IMR-90 (cell line): Measurements from ENCODE around the gene CDC14A. TPM values are rescaled to one million over a fixed set of nuclear protein-coding genes. Genes with fewer than 3 reads are reported as not detected.

Experiments used
- ATAC-seq: fragments of 200-7000 bp; cut with Tn5 transposase; 2 replicates; pipeline ENCODE4 v1.9.1; 2020; ENCODE audit warnings: low read depth, mild to moderate bottlenecking, moderate library complexity
- BruUV-seq: library from RNA; stranded (reverse); fragments of 400-500 nt; replicated peaks from 2 replicates; lab custom pipeline; 2021; lab: Mats Ljungman, UMichigan
- CTCF ChIA-PET: fragments of 300-600 bp; formaldehyde crosslinking; extraction: SDS; loops from one replicate; lab custom pipeline; 2021; ENCODE audit warnings: antibody characterized with exemption; lab: Yijun Ruan, JAX
- POLR2A ChIA-PET: fragments of 300-600 bp; sonication (Branson Sonifier 250); formaldehyde crosslinking; loops from one replicate; lab custom pipeline; 2022; ENCODE audit warnings: antibody characterized with exemption; ENCODE audit not compliant: unreplicated experiment; lab: Charles Lee
- DNase-seq: peaks from one replicate; pipeline ENCODE4 v3.0.0; 2013
- H2AFZ ChIP-seq: replicated peaks from 2 replicates; pipeline ENCODE3; 2013; ENCODE audit warnings: low read length, mild to moderate bottlenecking; ENCODE audit not compliant: poor library complexity
- H2AK5ac ChIP-seq: 2 replicates; pipeline ENCODE4 v1.6.1; 2013; ENCODE audit warnings: low read depth, low read length, inconsistent platforms
- H2AK9ac ChIP-seq: replicated peaks from 2 replicates; pipeline ENCODE3; 2013; ENCODE audit warnings: mild to moderate bottlenecking, low read depth, low read length, moderate library complexity; ENCODE audit not compliant: poor library complexity
- H2BK120ac ChIP-seq: 2 replicates; pipeline ENCODE4 v1.6.1; 2013; ENCODE audit warnings: low read depth, low read length, inconsistent platforms
- H2BK15ac ChIP-seq: 3 replicates; pipeline ENCODE4 v1.6.1; 2013; ENCODE audit warnings: low read depth, low read length, inconsistent platforms
- H2BK20ac ChIP-seq: 2 replicates; pipeline ENCODE4 v1.6.1; 2013; ENCODE audit warnings: low read depth, mild to moderate bottlenecking, inconsistent platforms, low read length, moderate library complexity
- H2BK5ac ChIP-seq: 2 replicates; pipeline ENCODE4 v1.6.1; 2013; ENCODE audit warnings: mild to moderate bottlenecking, low read depth, low read length, inconsistent platforms; ENCODE audit not compliant: poor library complexity, severe bottlenecking
- H3K14ac ChIP-seq: replicated peaks from 2 replicates; pipeline ENCODE4 v1.6.1; 2013; ENCODE audit warnings: low read depth, low read length, inconsistent platforms
- H3K18ac ChIP-seq: 2 replicates; pipeline ENCODE4 v1.6.1; 2013; ENCODE audit warnings: low read depth, low read length, control low read depth
- H3K23ac ChIP-seq: 2 replicates; pipeline ENCODE4 v1.6.1; 2013; ENCODE audit warnings: low read depth, low read length, inconsistent platforms
- H3K27ac ChIP-seq: 2 replicates; pipeline ENCODE4 v1.5.1; 2013; ENCODE audit warnings: mild to moderate bottlenecking, control low read depth, low read length; ENCODE audit not compliant: insufficient read depth
- H3K27me3 ChIP-seq: 2 replicates; pipeline ENCODE4 v1.6.1; 2013; ENCODE audit warnings: low read length; ENCODE audit not compliant: control insufficient read depth, insufficient read depth
- H3K36me3 ChIP-seq: 2 replicates; pipeline ENCODE4 v1.6.1; 2013; ENCODE audit warnings: low read length, mixed read lengths; ENCODE audit not compliant: control insufficient read depth, insufficient read depth
- H3K4ac ChIP-seq: 2 replicates; pipeline ENCODE4 v1.6.1; 2013; ENCODE audit warnings: low read depth, low read length, inconsistent platforms
- H3K4me1 ChIP-seq: 2 replicates; pipeline ENCODE4 v1.6.1; 2013; ENCODE audit warnings: low read length, mixed read lengths; ENCODE audit not compliant: control insufficient read depth, insufficient read depth
- H3K4me2 ChIP-seq: 2 replicates; pipeline ENCODE4 v1.6.1; 2013; ENCODE audit warnings: low read depth, mild to moderate bottlenecking, control low read depth, low read length, moderate library complexity
- H3K4me3 ChIP-seq: 2 replicates; pipeline ENCODE4 v1.5.1; 2013; ENCODE audit warnings: low read depth, mild to moderate bottlenecking, control low read depth, low read length, moderate library complexity; ENCODE audit not compliant: insufficient read depth
- H3K56ac ChIP-seq: 2 replicates; pipeline ENCODE4 v1.6.1; 2013; ENCODE audit warnings: low read length, inconsistent platforms; ENCODE audit not compliant: insufficient read depth; ENCODE audit errors: extremely low read depth
- H3K79me1 ChIP-seq, 2 experiments: 2 replicates each; pipeline ENCODE4 v1.6.1; 2013; ENCODE audit warnings: low read length in 2 of 2, inconsistent platforms in 1 of 2, low read depth in 1 of 2
- H3K9ac ChIP-seq: 2 replicates; pipeline ENCODE4 v1.6.1; 2013; ENCODE audit warnings: low read depth, low read length, control low read depth
- H3K9me1 ChIP-seq: 2 replicates; pipeline ENCODE4 v1.6.1; 2013; ENCODE audit warnings: low read length, inconsistent platforms; ENCODE audit not compliant: insufficient read depth
- H3K9me3 ChIP-seq: 2 replicates; pipeline ENCODE4 v1.6.1; 2013; ENCODE audit warnings: low read length; ENCODE audit not compliant: control insufficient read depth, insufficient read depth
- H4K20me1 ChIP-seq: 2 replicates; pipeline ENCODE4 v1.6.1; 2013; ENCODE audit warnings: low read length, inconsistent platforms; ENCODE audit not compliant: insufficient read depth
- H4K5ac ChIP-seq: 2 replicates; pipeline ENCODE4 v1.6.1; 2013; ENCODE audit warnings: mild to moderate bottlenecking, low read depth, low read length, control low read depth
- H4K8ac ChIP-seq, 2 experiments: 2 replicates each; pipeline ENCODE4 v1.6.1; 2013; ENCODE audit warnings: low read depth in 2 of 2, low read length in 2 of 2, control low read depth in 1 of 2, inconsistent platforms in 1 of 2
- H4K91ac ChIP-seq: 2 replicates; pipeline ENCODE4 v1.6.1; 2013; ENCODE audit warnings: low read depth, low read length, inconsistent platforms; ENCODE audit not compliant: insufficient read depth
- CHD1 ChIP-seq: IDR thresholded peaks from 2 replicates; pipeline ENCODE4 v1.6.1; 2012; ENCODE audit warnings: low read depth, low read length, improper control_type of control experiment
- NFE2L2 ChIP-seq: fragments of 150-350 bp; IDR thresholded peaks from 2 replicates; pipeline ENCODE4 v1.6.1; 2016; ENCODE audit warnings: low read depth, mild to moderate bottlenecking, low read length
- RFX5 ChIP-seq: IDR thresholded peaks from 2 replicates; pipeline ENCODE4 v1.8.0; 2012; ENCODE audit warnings: low read depth, mild to moderate bottlenecking, low read length, moderate library complexity
- WGBS, 2 experiments: methylation state at CpG; one replicate each; pipeline versions ENCODE4 v1.1.5 to v1.1.7; 2013; ENCODE audit warnings: missing lambda C conversion rate in 2 of 2; ENCODE audit not compliant: insufficient read length in 1 of 2; ENCODE audit errors: extremely low coverage in 2 of 2; 5-methylcytosine and 5-hydroxymethylcytosine counted together
- dilution Hi-C: fragments of 300-500 bp; cut with HindIII; formaldehyde crosslinking; loops from one replicate; pipeline ENCODE4 v1.14.3; 2018; ENCODE audit warnings: low sequenced_read_pairs; ENCODE audit not compliant: unreplicated experiment
- in situ Hi-C: fragments of 300-500 bp; cut with MboI; formaldehyde crosslinking; loops from 3 replicates; pipeline ENCODE4 v1.14.3; 2019; ENCODE audit warnings: low sequenced_read_pairs, inconsistent platforms, mixed read lengths
- intact Hi-C: fragments of 100-400 bp; cut with micrococcal nuclease; formaldehyde crosslinking; loops from 2 replicates; pipeline ENCODE4 v1.10.0; 2022
- polyA plus RNA-seq, 3 experiments: library from polyadenylated mRNA; depleted of rRNA; stranded (reverse); fragments of >200 nt; gene quantifications; 2 replicates each; pipeline ENCODE4 v1.2.3, GENCODE V29; 2012; ENCODE audit warnings: low replicate concordance in 1 of 3
- total RNA-seq: library from RNA; depleted of rRNA; stranded (reverse); fragments of >200 nt; gene quantifications from 2 replicates; pipeline ENCODE4 v1.2.3, GENCODE V29; 2012
- TF ChIP-seq, protein P1 (sequence below): conservative IDR thresholded peaks from 2 replicates; pipeline ENCODE4 v1.5.1; 2012; ENCODE audit warnings: mild to moderate bottlenecking, low read depth, low read length, improper control_type of control experiment
- TF ChIP-seq, protein P2 (sequence below): fragments of 150-350 bp; IDR thresholded peaks from 2 replicates; pipeline ENCODE4 v1.6.1; 2016; ENCODE audit warnings: low read depth, mild to moderate bottlenecking, low read length, moderate library complexity, borderline replicate concordance

Gene CDC14A
- total and polyA plus RNA-seq, 2 of the 4 experiments (the other 2 are of a cell fraction), result 1.7 to 3.0 TPM

DNA sequence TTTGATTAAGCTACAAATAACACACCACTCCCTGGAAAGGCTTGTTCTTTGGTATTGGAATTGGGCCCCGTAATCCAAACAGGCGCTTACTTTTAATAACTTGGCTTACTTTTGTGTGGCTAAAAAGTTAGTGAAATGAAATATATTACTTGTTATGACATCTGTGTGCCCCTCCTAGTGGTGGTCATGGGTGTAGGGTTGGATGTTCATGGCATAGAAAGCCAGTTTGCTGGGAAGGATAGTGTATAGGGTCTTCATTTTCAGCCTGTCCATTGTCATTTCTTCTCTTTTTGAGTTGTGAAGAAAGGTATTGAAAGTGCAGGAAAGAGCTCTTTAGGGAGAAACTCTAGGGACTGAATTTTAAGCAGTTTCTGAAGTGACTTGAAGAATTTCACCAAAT is 5.9 kb downstream of the CDC14A start:
- Histone ChIP-seq H3K56ac (no peak overlapping the region), H3K4me1 (peaks cover 4% of the 10 kb centered on the region; the same call in 1 of the 2 replicates), H4K5ac (no peak overlapping the region), H2AFZ (no peak overlapping the region), H3K9ac (no peak overlapping the region), H3K4me3 (no peak overlapping the region), H2BK20ac (no peak overlapping the region), H4K20me1 (0 out of 2 replicates have a peak, but pooled peaks cover 5% of the 10 kb centered on the region), H2AK9ac (no peak overlapping the region), H3K14ac (no peak overlapping the region), H3K36me3 (no peaks in the 10 kb centered on the region; the same call in 1 of the 2 replicates), H4K91ac (no peak overlapping the region), H3K4me2 (no peak overlapping the region), H3K23ac (peak overlapping the region; percentile 3; the same call in 1 of the 2 replicates), H3K9me3 (no peaks in the 10 kb centered on the region), H3K4ac (no peak overlapping the region), H3K27me3 (no peaks in the 10 kb centered on the region), H2BK15ac (no peak overlapping the region), H3K79me1 (peaks cover 21 to 43% of the 10 kb centered on the region in 2 experiments), H2AK5ac (no peak overlapping the region), H3K9me1 (peaks cover 8% of the 10 kb centered on the region), H2BK5ac (no peak overlapping the region), H3K18ac (no peak overlapping the region), H3K27ac (no peak overlapping the region), H2BK120ac (no peak overlapping the region), H4K8ac (no peak overlapping the region)
- WGBS, 2 experiments, result no CpG with 5 or more reads among the region's 2 CpGs
- no TSS peak for BruUV-seq
- DNase-seq, result no peak
- intact Hi-C loops, result loop anchor here (10.0 kb wide), 1 partner anchor 553 kb away; no protein-coding TSS in a partner anchor
- in situ Hi-C loops, result no loop called here
- dilution Hi-C loops, result no loop called here
- no peak for ATAC-seq
- ChIA-PET CTCF (interaction anchor here (0.6 to 0.7 kb wide), 3 partner anchors 9 to 540 kb away, joined by 3 to 4 read pairs (median 4); no protein-coding TSS in a partner anchor), POLR2A (no interaction called here)
- no peak for TF ChIP-seq NFE2L2
- TF ChIP-seq, protein P1, sequence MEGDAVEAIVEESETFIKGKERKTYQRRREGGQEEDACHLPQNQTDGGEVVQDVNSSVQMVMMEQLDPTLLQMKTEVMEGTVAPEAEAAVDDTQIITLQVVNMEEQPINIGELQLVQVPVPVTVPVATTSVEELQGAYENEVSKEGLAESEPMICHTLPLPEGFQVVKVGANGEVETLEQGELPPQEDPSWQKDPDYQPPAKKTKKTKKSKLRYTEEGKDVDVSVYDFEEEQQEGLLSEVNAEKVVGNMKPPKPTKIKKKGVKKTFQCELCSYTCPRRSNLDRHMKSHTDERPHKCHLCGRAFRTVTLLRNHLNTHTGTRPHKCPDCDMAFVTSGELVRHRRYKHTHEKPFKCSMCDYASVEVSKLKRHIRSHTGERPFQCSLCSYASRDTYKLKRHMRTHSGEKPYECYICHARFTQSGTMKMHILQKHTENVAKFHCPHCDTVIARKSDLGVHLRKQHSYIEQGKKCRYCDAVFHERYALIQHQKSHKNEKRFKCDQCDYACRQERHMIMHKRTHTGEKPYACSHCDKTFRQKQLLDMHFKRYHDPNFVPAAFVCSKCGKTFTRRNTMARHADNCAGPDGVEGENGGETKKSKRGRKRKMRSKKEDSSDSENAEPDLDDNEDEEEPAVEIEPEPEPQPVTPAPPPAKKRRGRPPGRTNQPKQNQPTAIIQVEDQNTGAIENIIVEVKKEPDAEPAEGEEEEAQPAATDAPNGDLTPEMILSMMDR, result peak; percentile 28; the same call in 1 of the 2 replicates
- TF ChIP-seq CHD1, result no peak
- TF ChIP-seq, protein P2, sequence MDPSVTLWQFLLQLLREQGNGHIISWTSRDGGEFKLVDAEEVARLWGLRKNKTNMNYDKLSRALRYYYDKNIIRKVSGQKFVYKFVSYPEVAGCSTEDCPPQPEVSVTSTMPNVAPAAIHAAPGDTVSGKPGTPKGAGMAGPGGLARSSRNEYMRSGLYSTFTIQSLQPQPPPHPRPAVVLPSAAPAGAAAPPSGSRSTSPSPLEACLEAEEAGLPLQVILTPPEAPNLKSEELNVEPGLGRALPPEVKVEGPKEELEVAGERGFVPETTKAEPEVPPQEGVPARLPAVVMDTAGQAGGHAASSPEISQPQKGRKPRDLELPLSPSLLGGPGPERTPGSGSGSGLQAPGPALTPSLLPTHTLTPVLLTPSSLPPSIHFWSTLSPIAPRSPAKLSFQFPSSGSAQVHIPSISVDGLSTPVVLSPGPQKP, result no peak
- no peak for TF ChIP-seq RFX5
